NCI-H2227 (cell line): ENCODE results near the gene CD226.
"Not testable (repeated sequence)": the region's sequence is repeated elsewhere in the genome, so short reads cannot be mapped to it uniquely, and the experiment has no call there.

ENCODE experiments used
- DNase-seq: peaks from one replicate; lab custom pipeline; 2025; ENCODE audit not compliant: unreplicated experiment; lab: John Stamatoyannopoulos, UW

Gene CD226

GRCh38 chr18:69916412-69916811, 31.3 kb downstream of the CD226 start:
- no peak for DNase-seq

GRCh38 chr18:69908838-69909237, 38.8 kb downstream of the CD226 start:
- DNase-seq: no peak

GRCh38 chr18:69906765-69907164, 40.9 kb downstream of the CD226 start:
- DNase-seq: no peak

- no peak for DNase-seq
Observed at GRCh38 chr18:69900941-69901340, 46.7 kb downstream of the CD226 start.

- not testable (repeated sequence) for DNase-seq
Observed at GRCh38 chr18:69899154-69899923, 48.3 kb downstream of the CD226 start.

- no peak for DNase-seq
Observed at GRCh38 chr18:69898241-69898861, 49.3 kb downstream of the CD226 start.

- DNase-seq: no peak
Observed at GRCh38 chr18:69897397-69898108, 50.1 kb downstream of the CD226 start.

GRCh38 chr18:69895066-69896047, 52.3 kb downstream of the CD226 start:
- no peak for DNase-seq

- DNase-seq: no peak
Observed at GRCh38 chr18:69894467-69894866, 53.2 kb downstream of the CD226 start.

- no peak for DNase-seq
Observed at GRCh38 chr18:69890558-69890957, 57.1 kb downstream of the CD226 start.

- no peak for DNase-seq
Observed at GRCh38 chr18:69889009-69889408, 58.7 kb downstream of the CD226 start.

- no peak for DNase-seq
Observed at GRCh38 chr18:69887256-69887655, 60.4 kb downstream of the CD226 start.

GRCh38 chr18:69885841-69886531, 61.7 kb downstream of the CD226 start:
- no peak for DNase-seq

- no peak for DNase-seq
Observed at GRCh38 chr18:69885355-69885754, 62.3 kb downstream of the CD226 start.

GRCh38 chr18:69883781-69884180, 63.9 kb downstream of the CD226 start:
- no peak for DNase-seq

GRCh38 chr18:69882965-69883668, 64.6 kb downstream of the CD226 start:
- no peak for DNase-seq

GRCh38 chr18:69880083-69880482, 67.6 kb downstream of the CD226 start:
- no peak for DNase-seq

GRCh38 chr18:69879051-69879450, 68.6 kb downstream of the CD226 start:
- not testable (repeated sequence) for DNase-seq

- DNase-seq: no peak
Observed at GRCh38 chr18:69878213-69878933, 69.3 kb downstream of the CD226 start.
